Activated T-helper 2 cell treated with anti-CD3 and anti-CD28 coated beads, Interferon-gamma antibody, Interleukin-2, Interleukin-4, amounts not matched to agents 10 μg/mL and 5 μg/mL and 100 μg/mL, durations not matched to agents 14 hours and 24 hours and 36 hours (primary cell): ENCODE results near the gene ZNF134. TPM values are rescaled to one million over a fixed set of nuclear protein-coding genes. Genes with fewer than 3 reads are reported as not detected.

ENCODE experiments used
- total RNA-seq: library from RNA; stranded (reverse); gene quantifications from 2 replicates; pipeline ENCODE4 v1.2.3, GENCODE V29; 2022

The ZNF134 gene
- total RNA-seq, 1 donor from 2014 or later: 7.9 TPM

Other genes with a start within 250 kb of the ZNF134 start
- 10.5 and 12.5 TPM in 2 replicates for gene ZNF548, start 224.4 kb upstream of the ZNF134 start, total RNA-seq
- 7.7 and 9.3 TPM in 2 replicates for gene ZNF17, start 203.1 kb upstream of the ZNF134 start, total RNA-seq
- 21.0 and 21.5 TPM in 2 replicates for gene ZNF749, start 178.9 kb upstream of the ZNF134 start, total RNA-seq
- gene VN1R1, start 157.1 kb upstream of the ZNF134 start, total RNA-seq: 0.09 TPM in 1 of 2 replicates, not detected in the other
- gene ZNF772, start 136.7 kb upstream of the ZNF134 start, total RNA-seq: 2.0 and 2.3 TPM in 2 replicates
- gene ZNF419, start 126.5 kb upstream of the ZNF134 start, total RNA-seq: 4.8 and 5.1 TPM in 2 replicates
- gene ZNF773, start 114.3 kb upstream of the ZNF134 start, total RNA-seq: 4.5 and 6.0 TPM in 2 replicates
- gene ZNF549, start 86.9 kb upstream of the ZNF134 start, total RNA-seq: 3.5 and 4.1 TPM in 2 replicates
- gene ZNF550, start 54.4 kb upstream of the ZNF134 start, total RNA-seq: 6.9 and 7.7 TPM in 2 replicates
- gene ZNF416, start 35.3 kb upstream of the ZNF134 start, total RNA-seq: 2.9 and 3.5 TPM in 2 replicates
- 2.4 and 2.8 TPM in 2 replicates for gene ZIK1, start 30.1 kb upstream of the ZNF134 start, total RNA-seq
- 4.1 and 5.2 TPM in 2 replicates for gene ZNF530, start 14.4 kb upstream of the ZNF134 start, total RNA-seq
- 9.6 and 10.6 TPM in 2 replicates for gene ZNF211, start 18.9 kb downstream of the ZNF134 start, total RNA-seq
- gene ZSCAN4, start 54.7 kb downstream of the ZNF134 start, total RNA-seq: not detected in 2 replicates
- 9.7 and 10.6 TPM in 2 replicates for gene ZNF551, start 67.7 kb downstream of the ZNF134 start, total RNA-seq
- 3.9 and 4.0 TPM in 2 replicates for gene ZNF154, start 95.0 kb downstream of the ZNF134 start, total RNA-seq
- 5.3 and 6.0 TPM in 2 replicates for gene ZNF671, start 113.4 kb downstream of the ZNF134 start, total RNA-seq
- 7.4 and 8.8 TPM in 2 replicates for gene ZNF776, start 132.6 kb downstream of the ZNF134 start, total RNA-seq
- gene ZNF586, start 155.4 kb downstream of the ZNF134 start, total RNA-seq: 11.4 and 13.4 TPM in 2 replicates
- 7.2 and 8.5 TPM in 2 replicates for gene ZNF552, start 200.7 kb downstream of the ZNF134 start, total RNA-seq
- 20.8 and 21.3 TPM in 2 replicates for gene ZNF587B, start 216.1 kb downstream of the ZNF134 start, total RNA-seq
- 29.7 and 32.1 TPM in 2 replicates for gene ZNF587, start 235.6 kb downstream of the ZNF134 start, total RNA-seq